ENCODE results near the gene THADA.

THADA gene

GRCh38 chr2:43222475-43223309 is 373.1 kb downstream of the THADA start:
- DNase-seq (ENCODE audit: low spot score): no peak

DNA sequence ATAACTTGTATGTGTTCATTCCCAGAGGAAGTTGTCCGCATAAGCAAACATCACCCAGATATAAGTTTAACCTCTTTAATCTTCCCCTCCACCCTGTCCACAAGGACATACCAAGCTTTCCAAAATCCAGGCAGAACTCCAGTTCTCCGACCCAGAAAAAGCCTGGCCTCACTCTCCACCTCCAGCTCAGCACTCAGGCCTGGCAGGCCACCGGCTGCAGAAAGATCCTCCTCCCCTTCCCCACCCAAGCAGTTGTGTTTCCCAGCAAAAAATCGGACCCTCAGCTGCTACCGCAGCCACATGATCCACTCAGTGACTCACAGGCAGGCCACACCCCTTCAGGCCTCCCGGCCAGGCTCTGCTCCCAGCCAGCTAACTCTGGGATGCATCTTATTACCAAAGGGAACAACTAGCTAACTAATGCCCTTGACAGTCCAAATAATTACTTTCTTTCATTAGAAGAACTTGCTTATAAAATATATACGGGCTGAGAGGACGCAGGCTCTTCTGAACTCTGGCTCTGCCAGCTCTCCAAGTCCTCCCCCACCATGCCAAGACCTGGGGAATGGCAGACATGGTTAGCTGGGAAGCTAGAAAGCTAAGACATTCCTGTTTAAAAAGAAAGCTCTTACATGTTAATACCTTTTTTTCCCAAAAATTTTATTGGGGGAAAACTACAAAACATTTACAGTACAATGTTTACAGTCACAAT is 373.9 kb downstream of the THADA start:
- DNase-seq (ENCODE audit: low spot score): peak; percentile 75

DNA sequence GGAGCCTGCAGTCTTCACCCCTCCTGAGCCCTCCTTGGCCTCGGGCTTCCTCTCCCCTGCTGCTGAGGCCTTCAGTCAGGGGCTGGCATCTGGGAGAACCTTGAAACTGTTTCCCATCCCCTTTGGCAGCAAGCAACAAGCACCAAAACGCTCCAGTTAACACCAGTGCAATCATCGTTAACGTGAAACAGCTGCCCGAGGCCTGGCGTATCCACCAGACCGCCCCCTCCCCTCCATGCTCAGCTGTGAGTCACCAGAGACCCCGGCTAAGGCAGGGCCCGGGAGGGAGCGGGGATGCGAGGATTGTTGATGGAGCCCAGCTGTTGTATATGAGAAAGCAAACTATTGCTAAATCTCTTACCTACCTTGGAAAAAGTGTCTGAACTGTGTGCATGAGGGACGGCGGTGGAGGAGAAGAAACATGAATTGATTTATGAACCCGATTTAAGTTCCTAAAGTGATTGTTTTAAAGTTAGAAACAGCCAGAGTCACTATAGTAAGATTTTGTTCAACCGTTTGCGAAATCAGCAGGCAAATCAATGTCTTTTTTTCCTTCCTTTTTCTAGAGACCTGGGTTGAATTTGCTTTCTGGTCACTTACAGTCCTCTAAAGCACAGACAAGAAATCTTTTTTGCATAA is 374.6 kb downstream of the THADA start:
- DNase-seq (ENCODE audit: low spot score): peak; percentile 69

DNA sequence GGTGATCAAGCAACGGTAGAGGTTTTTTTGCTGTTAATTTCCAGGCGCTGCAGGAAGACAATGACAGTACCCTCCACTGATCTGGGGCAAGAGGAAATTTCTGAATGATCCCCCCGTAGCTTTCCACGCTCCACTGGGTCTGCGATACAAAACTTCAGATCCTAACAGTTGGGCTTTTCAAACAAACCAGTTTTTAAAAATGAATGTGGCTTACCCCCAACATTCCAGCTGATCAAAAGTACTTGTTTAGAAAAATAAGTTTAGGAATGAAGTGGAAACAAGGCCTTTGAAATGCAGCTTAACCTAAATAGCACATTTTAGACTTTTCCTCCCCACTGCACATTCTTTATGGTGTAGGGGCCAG is 375.1 kb downstream of the THADA start:
- peak; percentile 47 for DNase-seq (ENCODE audit: low spot score)

DNA sequence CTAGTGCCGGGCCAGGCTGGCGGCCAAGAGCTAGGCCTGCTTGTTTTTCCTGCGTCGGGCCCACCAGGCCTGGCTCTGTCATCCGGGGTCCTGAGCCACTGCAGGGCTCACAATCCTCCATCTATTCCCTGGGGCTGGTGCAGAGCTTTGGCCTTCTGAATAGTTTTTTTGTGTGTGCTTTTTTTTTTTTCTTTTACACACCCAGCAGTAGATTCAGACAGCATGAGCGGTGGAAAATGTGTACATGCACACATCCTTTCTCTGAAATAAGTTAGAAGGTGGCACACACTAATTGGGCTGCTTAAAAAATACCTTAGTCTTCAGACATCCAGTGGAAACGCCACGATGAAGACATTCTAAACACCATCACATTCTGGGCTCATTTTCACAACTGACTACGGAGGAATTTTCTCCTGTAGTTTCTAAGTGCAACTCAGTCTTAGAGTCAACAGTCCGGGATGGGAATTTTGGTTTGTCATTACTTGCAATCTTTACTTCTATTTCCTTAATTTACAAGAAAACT is 375.5 kb downstream of the THADA start:
- no peak for DNase-seq (ENCODE audit: low spot score)

GRCh38 chr2:43219383-43220228 is 376.2 kb downstream of the THADA start:
- peak; percentile 95 for DNase-seq (ENCODE audit: low spot score)

- peak; percentile 89 for DNase-seq (ENCODE audit: low spot score)
Measured at GRCh38 chr2:43218702-43219382, 377.0 kb downstream of the THADA start.

DNA sequence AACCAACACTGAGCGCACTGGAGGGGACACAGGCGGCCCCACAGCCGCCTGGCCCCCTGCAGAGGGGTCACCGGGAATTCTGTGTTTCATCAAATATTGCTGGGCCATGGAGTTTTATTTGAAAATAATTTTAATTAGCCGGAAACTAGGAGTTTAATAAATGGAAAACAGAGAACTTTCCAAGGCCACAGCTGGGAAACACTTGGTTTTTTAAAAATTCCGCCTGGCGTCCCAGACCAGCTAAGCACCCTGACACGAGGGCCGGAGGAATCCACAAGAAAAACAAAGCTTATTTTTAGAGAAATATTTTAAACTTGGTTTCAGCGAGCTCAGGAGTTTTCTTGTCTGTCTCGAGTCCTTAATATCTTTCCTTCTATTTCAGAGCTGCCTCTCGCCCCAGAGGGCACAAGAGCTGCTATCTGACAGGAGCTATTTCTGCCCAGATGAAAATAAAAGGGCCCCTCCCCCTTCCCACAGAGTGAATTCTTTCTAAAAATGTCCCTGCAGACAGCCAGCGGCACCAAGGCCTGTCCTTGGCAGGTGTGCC is 377.6 kb downstream of the THADA start:
- peak; percentile 76 for DNase-seq (ENCODE audit: low spot score)

- peak; percentile 36 for DNase-seq (ENCODE audit: low spot score)
Measured at GRCh38 chr2:43217228-43218154, 378.3 kb downstream of the THADA start.

DNA sequence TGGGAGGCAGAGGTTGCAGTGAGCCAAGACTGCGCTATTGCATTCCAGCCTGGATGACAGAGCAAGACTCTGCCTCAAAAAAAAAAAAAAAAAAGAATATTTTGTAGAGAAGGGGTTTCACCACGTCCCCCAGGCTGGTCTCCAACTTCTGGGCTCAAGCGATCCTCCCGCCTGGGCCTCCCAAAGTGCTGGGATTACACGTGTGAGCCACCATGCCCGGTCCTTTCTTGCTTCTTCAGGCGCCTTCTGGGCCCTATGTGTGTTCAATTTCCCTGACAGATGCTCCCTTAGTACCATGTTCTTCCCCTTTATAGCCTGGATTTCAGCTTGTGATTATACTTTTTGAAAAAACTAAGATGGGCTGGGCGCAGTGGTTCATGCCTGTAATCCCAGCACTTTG is 379.2 kb downstream of the THADA start:
- DNase-seq (ENCODE audit: low spot score): no peak

- DNase-seq (ENCODE audit: low spot score): no peak
Measured at GRCh38 chr2:43215673-43216255, 380.1 kb downstream of the THADA start.

DNA sequence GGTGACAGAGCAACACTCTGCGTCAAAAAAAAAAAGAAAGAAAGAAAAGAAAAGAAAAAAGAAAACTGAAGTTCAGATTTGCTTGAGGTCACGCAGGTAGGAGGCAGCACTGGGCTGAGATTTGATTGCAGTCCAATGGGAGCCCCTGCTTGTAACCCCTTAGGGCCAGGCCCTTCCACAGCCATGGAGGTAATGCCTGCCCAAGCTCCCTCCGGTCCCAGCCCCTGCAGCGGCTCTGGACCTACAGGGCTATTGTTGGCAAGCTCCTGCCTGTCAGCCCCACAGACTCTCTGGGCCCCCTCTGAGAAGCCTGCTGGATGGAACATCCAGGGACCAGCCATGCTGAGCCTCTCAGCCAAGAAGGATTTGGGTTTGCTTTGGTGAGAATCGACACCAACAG is 381.6 kb downstream of the THADA start:
- no peak for DNase-seq (ENCODE audit: low spot score)

DNA sequence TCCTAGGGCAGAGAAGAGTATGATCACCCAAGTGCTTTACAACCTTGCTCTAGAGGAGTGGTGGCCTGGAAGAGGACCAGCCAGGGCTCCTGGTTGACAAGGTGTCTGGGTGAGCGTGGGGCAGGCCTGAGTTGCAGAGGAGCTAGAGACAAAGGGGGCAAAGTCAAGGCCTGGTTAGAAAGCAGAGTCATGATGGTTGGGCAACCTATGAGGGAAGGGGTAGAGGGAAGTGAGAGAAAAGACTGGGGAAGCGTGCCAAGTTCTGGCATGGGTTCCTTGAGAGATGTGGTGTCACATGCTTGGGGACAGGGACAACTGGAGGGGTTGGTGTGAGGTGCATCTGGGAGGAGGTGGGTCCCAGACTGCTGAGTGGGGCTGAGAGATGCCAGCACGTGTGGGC is 382.9 kb downstream of the THADA start:
- DNase-seq (ENCODE audit: low spot score): no peak

DNA sequence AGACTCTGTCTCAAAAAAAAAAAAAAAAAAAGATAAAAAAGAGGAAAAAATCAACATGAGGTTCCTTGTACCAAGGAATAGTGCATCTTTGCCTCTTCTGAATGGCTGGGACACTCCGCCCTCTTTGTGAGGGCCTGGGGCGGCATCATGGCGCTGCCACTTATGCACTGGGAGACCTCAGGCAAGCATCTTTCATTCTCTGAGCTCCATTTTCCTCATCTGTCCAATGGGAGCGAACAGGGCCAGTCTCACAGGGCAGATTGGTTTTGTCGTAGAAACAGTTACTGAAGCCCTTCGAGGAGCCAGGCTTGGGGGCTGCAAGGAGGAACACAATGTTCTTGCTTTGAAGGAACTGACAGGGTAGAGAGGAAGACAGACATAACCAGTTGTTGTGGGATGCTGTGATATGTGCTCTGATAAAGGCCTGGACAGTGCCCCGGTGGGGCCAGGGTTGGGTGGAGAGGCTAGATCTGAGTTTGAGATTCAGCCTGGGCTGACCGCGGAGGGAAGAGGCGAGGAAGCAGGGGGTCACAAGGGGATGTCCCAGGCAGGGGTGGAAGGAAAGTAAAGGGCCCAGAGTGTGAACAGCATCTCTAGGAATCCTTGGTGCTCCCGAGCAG is 383.5 kb downstream of the THADA start:
- DNase-seq (ENCODE audit: low spot score): no peak

GRCh38 chr2:43210467-43211303 is 385.2 kb downstream of the THADA start:
- DNase-seq (ENCODE audit: low spot score): no peak

GRCh38 chr2:43210125-43210466 is 385.7 kb downstream of the THADA start:
- DNase-seq (ENCODE audit: low spot score): no peak

DNA sequence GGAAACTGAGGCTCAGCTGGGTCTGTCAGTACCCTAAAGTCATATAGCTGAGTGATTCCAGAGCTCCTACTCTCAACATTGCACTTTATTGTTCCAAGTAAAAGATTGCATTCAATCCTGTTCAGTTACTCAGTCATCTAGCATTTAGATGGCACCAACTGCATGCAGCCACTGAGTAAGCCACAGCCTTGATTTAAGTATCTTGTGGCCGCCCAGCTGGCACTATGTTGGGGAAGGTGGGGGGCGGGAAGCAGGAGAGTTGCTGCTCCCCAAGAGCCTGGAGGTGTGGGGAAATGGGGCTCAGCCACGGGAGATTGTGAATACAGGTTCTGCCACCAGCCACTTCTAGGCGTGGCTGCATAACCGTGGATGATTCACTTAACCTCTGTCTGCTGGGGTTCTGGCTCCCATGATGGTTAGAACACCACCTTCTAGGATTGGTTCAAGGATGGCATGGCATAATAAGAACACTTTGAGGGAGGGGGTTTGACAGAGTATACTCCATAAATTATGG is 386.6 kb downstream of the THADA start:
- no peak for DNase-seq (ENCODE audit: low spot score)
